GM08714 (cell line): ENCODE measurements around the gene RIMBP2.
"Not testable (repeated sequence)": the region's sequence is repeated elsewhere in the genome, so short reads cannot be mapped to it uniquely, and the experiment has no call there.

Experiments
- H3K4me3 ChIP-seq: fragments of 200-500 bp; sonication (Bioruptor generic); 2 replicates; pipeline ENCODE4 v1.5.1; 2014; ENCODE audit warnings: mild to moderate bottlenecking, low read length, inconsistent platforms
- ZNF274 ChIP-seq: IDR thresholded peaks from 2 replicates; pipeline ENCODE4 v1.6.1; 2012; ENCODE audit warnings: mild to moderate bottlenecking, low read depth, low read length

Gene RIMBP2

GRCh38 chr12:130592641-130593040 lies 123.5 kb downstream of the RIMBP2 start:
- H3K4me3 ChIP-seq = no peak overlapping the region
- no peak for TF ChIP-seq ZNF274

GRCh38 chr12:130591736-130592135 lies 124.4 kb downstream of the RIMBP2 start:
- no peak overlapping the region for H3K4me3 ChIP-seq
- no peak for TF ChIP-seq ZNF274

- no peak for TF ChIP-seq ZNF274
- H3K4me3 ChIP-seq = no peak overlapping the region
Observed at GRCh38 chr12:130590685-130591084, 125.4 kb downstream of the RIMBP2 start.

- no peak overlapping the region for H3K4me3 ChIP-seq
- TF ChIP-seq ZNF274 = no peak
Observed at GRCh38 chr12:130589540-130590317, 126.4 kb downstream of the RIMBP2 start.

GRCh38 chr12:130588696-130589539 lies 127.2 kb downstream of the RIMBP2 start:
- H3K4me3 ChIP-seq = no peak overlapping the region
- no peak for TF ChIP-seq ZNF274

GRCh38 chr12:130587966-130588365 lies 128.1 kb downstream of the RIMBP2 start:
- no peak overlapping the region for H3K4me3 ChIP-seq
- TF ChIP-seq ZNF274 = no peak

GRCh38 chr12:130584475-130584874 lies 131.6 kb downstream of the RIMBP2 start:
- H3K4me3 ChIP-seq = not testable (repeated sequence)

- no peak for TF ChIP-seq ZNF274
Observed at GRCh38 chr12:130583800-130584199, 132.3 kb downstream of the RIMBP2 start.

GRCh38 chr12:130583317-130583716 lies 132.8 kb downstream of the RIMBP2 start:
- no peak for TF ChIP-seq ZNF274
- no peak overlapping the region for H3K4me3 ChIP-seq

More at GRCh38 chr12:130583800-130584199, 132.3 kb downstream of the RIMBP2 start:
- no peak overlapping the region for H3K4me3 ChIP-seq

GRCh38 chr12:130582286-130582685 lies 133.8 kb downstream of the RIMBP2 start:
- H3K4me3 ChIP-seq = no peak overlapping the region
- no peak for TF ChIP-seq ZNF274

- no peak for TF ChIP-seq ZNF274
- no peak overlapping the region for H3K4me3 ChIP-seq
Observed at GRCh38 chr12:130581782-130582181, 134.3 kb downstream of the RIMBP2 start.

- TF ChIP-seq ZNF274 = no peak
- H3K4me3 ChIP-seq = no peak overlapping the region
Observed at GRCh38 chr12:130579231-130579630, 136.9 kb downstream of the RIMBP2 start.

- no peak for TF ChIP-seq ZNF274
Observed at GRCh38 chr12:130577351-130577750, 138.7 kb downstream of the RIMBP2 start.

GRCh38 chr12:130576371-130576816 lies 139.7 kb downstream of the RIMBP2 start:
- no peak overlapping the region for H3K4me3 ChIP-seq
- TF ChIP-seq ZNF274 = no peak

More at GRCh38 chr12:130577351-130577750, 138.7 kb downstream of the RIMBP2 start:
- no peak overlapping the region for H3K4me3 ChIP-seq

- no peak for TF ChIP-seq ZNF274
- H3K4me3 ChIP-seq = no peak overlapping the region
Observed at GRCh38 chr12:130574402-130574801, 141.7 kb downstream of the RIMBP2 start.
